Ascending aorta (tissue), 2 donors: ENCODE measurements around the gene EHHADH. TPM values are rescaled to one million over a fixed set of nuclear protein-coding genes. Genes with fewer than 3 reads are reported as not detected.

Experiments used
- DNase-seq, 2 donors: peaks; one replicate each; pipeline ENCODE4 v3.0.0-alpha.2; 2019; ENCODE audit warnings: low spot score in 2 of 2
- H3K27ac ChIP-seq, 2 donors: fragments of 200-600 bp; sonication (generic); one replicate each; pipeline ENCODE4 v1.5.1; 2016 to 2017; ENCODE audit warnings: mild to moderate bottlenecking in 1 of 2
- H3K27me3 ChIP-seq: fragments of 200-600 bp; sonication (generic); one replicate; pipeline ENCODE4 v1.5.1; 2017
- H3K36me3 ChIP-seq, 2 donors: fragments of 200-600 bp; sonication (generic); one replicate each; pipeline ENCODE4 v1.5.1; 2016
- H3K4me1 ChIP-seq, 2 donors: fragments of 200-600 bp; sonication (generic); one replicate each; pipeline ENCODE4 v1.5.1; 2016 to 2017; ENCODE audit warnings: mild to moderate bottlenecking in 1 of 2
- H3K4me3 ChIP-seq, 2 donors: fragments of 200-600 bp; sonication (generic); one replicate each; pipeline ENCODE4 v1.5.1; 2016 to 2017; ENCODE audit warnings: mild to moderate bottlenecking in 1 of 2
- H3K9me3 ChIP-seq, 2 donors: fragments of 200-600 bp; sonication (generic); one replicate each; pipeline ENCODE4 v1.5.1; 2016
- intact Hi-C: fragments of 100-400 bp; cut with DNase I; formaldehyde crosslinking; loops from one replicate; pipeline ENCODE4 v1.15.1; 2023
- total RNA-seq: library from RNA; depleted of rRNA; stranded (reverse); fragments of >200 nt; gene quantifications from one replicate; pipeline ENCODE4 v1.1.0, GENCODE V29; 2016
- TF ChIP-seq, protein P1 (sequence below), 3 experiments: fragments of 200-600 bp in 2 of 3; fragments of 450-650 bp in 1 of 3; sonication (generic) in 2 of 3; IDR thresholded peaks; one replicate each; pipeline ENCODE4 v1.5.1; 2016 to 2019; ENCODE audit warnings: antibody characterized with exemption in 3 of 3, mild to moderate bottlenecking in 1 of 3, moderate library complexity in 1 of 3

EHHADH gene
- total RNA-seq, 1 donor from 2014 or later = 1.8 TPM

DNA sequence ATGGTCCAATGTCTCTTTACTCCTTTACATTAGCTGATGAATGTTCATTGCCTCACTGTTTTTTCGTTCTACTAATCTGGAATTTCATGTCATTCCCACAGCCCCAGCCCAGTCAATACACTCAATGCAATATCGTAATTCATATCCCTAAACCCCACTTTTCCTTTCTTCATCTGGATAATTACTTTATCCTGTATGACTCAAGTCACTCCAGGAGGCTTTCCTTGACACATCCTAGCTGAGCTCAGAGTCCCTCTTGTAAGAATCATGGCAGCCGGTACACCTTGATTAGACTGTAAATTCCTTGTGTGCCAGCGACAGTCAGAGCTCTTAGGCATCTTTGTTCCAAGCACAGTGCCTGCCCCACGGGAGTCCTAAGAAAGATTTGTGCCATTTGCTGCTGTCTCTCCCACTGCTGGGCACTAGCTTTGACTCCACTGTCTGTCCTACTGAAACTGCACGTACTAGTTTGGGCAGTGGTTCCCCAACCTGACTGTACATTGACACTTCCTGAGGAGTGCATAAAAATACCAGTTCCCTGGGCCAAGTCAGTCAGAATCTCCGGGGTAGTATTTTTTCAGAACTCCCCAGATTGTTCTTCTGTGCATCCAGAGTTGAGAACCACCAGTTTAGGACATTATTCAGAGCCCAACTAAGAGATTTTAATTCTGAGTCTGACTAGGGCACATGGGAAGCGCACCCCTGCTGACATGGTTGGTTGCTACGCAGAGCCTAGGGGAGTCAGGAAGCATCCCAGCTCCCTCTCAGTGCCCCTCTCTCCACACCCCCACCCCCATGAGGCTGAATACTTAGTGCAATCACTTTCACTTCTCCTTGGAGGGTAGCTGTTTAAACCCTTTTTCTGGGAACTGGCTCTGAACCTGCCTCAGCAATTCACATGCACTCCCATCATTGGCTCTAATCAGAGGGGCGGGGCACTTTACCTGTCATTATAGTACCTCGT, 81.5 kb downstream of the EHHADH start:
- H3K27ac ChIP-seq = no peak overlapping the region
- no peaks in the 10 kb centered on the region for H3K4me1 ChIP-seq
- no peak for DNase-seq
- H3K4me3 ChIP-seq = no peak overlapping the region
- TF ChIP-seq, protein P1, sequence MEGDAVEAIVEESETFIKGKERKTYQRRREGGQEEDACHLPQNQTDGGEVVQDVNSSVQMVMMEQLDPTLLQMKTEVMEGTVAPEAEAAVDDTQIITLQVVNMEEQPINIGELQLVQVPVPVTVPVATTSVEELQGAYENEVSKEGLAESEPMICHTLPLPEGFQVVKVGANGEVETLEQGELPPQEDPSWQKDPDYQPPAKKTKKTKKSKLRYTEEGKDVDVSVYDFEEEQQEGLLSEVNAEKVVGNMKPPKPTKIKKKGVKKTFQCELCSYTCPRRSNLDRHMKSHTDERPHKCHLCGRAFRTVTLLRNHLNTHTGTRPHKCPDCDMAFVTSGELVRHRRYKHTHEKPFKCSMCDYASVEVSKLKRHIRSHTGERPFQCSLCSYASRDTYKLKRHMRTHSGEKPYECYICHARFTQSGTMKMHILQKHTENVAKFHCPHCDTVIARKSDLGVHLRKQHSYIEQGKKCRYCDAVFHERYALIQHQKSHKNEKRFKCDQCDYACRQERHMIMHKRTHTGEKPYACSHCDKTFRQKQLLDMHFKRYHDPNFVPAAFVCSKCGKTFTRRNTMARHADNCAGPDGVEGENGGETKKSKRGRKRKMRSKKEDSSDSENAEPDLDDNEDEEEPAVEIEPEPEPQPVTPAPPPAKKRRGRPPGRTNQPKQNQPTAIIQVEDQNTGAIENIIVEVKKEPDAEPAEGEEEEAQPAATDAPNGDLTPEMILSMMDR (IDR thresholded peaks at IDR 0.05) = no peak
- H3K36me3 ChIP-seq = no peaks in the 10 kb centered on the region
- H3K27me3 ChIP-seq = no peaks in the 10 kb centered on the region
- intact Hi-C loops = no loop called here
- H3K9me3 ChIP-seq = no peaks in the 10 kb centered on the region

DNA sequence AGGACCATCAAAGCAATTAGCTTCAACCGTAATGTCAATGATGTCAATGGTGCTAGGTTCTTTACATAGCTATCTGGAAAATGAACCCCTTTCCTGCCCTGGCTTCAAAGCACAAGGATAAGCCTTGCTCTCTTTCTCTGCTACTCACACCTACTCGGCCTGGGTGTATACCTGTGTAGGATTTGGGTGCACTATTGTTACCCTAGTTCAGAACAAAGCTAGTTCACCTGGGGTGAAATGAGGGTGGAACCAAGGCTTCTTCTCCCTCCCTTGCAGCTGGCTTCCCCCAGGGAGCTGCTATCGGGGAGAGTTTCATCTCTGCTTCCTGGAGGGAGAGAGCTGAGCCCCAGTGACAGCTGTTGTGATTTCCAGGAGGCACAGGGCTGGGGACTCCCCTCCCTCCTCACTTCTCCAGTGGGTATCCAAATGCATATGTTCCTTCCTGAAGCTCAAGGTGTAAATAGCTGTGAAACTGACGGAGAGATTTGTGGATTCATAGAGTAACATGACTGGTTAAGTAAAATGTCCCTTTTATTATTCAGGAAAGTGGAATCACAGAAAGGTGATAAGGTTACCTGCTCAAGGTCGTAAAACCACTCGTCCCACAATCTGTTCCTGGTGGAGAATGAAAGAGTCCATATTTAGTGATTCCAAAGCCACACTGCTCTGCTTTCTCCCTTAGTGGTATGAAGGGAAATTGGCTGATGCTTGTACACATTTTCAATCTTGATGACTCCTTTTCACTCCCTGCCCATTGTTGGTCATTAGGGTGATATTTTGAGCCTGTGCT, 89.2 kb downstream of the EHHADH start:
- TF ChIP-seq, protein P1 (IDR thresholded peaks at IDR 0.05) = no peak
- Histone ChIP-seq H3K27me3 (no peaks in the 10 kb centered on the region), H3K27ac (no peak overlapping the region), H3K4me3 (no peak overlapping the region), H3K9me3 (no peaks in the 10 kb centered on the region), H3K36me3 (no peaks in the 10 kb centered on the region), H3K4me1 (no peaks in the 10 kb centered on the region)
- intact Hi-C loops = no loop called here
- no peak for DNase-seq

DNA sequence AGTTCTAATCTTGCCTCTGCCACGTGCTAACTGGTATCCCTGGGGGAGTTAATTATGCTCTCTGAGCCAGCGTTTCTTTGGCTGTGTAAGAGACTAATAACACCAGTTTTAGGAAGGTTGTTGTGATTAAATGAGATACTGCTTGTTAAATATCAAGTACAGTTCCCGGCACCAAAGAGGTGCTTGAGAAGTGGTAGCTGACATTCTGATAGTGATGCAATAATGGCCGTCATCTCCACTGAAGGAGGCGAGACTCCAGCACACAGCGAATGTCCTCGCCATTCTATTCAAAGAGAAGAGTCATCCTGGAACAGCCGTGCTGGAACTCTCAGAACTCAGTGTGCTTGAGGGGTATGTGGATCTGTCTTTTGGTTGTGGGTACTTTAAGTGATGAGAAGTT, 91.2 kb downstream of the EHHADH start:
- no peak overlapping the region for H3K27ac ChIP-seq
- H3K27me3 ChIP-seq = no peaks in the 10 kb centered on the region
- no peaks in the 10 kb centered on the region for H3K4me1 ChIP-seq
- H3K36me3 ChIP-seq = no peaks in the 10 kb centered on the region
- TF ChIP-seq, protein P1 (IDR thresholded peaks at IDR 0.05) = no peak
- intact Hi-C loops = no loop called here
- H3K9me3 ChIP-seq = no peaks in the 10 kb centered on the region
- DNase-seq = no peak
- H3K4me3 ChIP-seq = no peak overlapping the region

DNA sequence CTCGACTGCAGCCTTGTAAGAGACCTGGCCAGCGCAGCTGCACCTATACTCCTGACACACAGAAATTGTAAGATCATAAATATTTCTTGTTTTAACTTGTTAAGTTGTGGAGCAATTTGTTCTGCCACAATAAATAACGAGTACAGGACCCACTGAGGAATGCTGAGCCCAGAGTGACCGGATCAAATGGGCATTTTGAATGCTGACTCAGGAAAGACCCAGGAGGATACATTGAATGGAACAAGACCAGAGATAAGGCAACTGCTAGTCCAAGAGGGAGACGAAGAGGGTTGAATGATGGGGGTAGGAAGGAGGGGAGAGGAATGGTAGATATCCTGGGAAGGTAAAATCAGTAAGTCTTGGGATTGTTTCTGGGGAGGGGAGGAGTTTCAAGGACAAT, 92.1 kb downstream of the EHHADH start:
- TF ChIP-seq, protein P1 (IDR thresholded peaks at IDR 0.05) = no peak
- DNase-seq = no peak
- Histone ChIP-seq H3K4me3 (no peak overlapping the region), H3K27ac (no peak overlapping the region), H3K9me3 (no peaks in the 10 kb centered on the region), H3K27me3 (no peaks in the 10 kb centered on the region), H3K4me1 (no peaks in the 10 kb centered on the region), H3K36me3 (no peaks in the 10 kb centered on the region)
- intact Hi-C loops = no loop called here

DNA sequence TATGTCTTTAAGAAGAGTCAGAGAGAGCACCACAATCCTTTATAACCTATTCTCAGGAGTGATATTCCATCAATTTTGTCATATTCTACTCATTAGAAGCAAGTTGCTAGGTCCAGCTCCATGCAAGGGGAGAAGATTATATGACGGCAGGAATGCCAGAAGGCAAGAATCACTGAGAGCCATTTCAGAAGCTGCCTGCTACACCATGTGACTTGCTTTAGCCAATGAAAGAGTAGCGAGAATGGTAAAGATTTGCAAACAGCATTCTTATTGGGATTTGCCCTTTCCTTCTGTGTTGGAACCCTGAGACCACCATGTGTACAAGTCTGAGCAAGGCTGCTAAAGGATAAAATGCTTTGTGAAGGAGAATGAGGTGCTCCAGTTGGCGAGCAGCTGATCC, 96.5 kb downstream of the EHHADH start:
- no peak for DNase-seq
- Histone ChIP-seq H3K4me3 (no peak overlapping the region), H3K27ac (no peak overlapping the region), H3K4me1 (peaks cover 0 to 1% of the 10 kb centered on the region in 2 donors), H3K9me3 (no peaks in the 10 kb centered on the region), H3K27me3 (no peaks in the 10 kb centered on the region), H3K36me3 (no peaks in the 10 kb centered on the region)
- intact Hi-C loops = no loop called here
- TF ChIP-seq, protein P1 (IDR thresholded peaks at IDR 0.05) = no peak
